NCI-H187 treated with DMSO at 0.1 percent for 48 hours (cell line): ENCODE measurements around the gene RBPJ.
"Not testable (repeated sequence)": the region's sequence is repeated elsewhere in the genome, so short reads cannot be mapped to it uniquely, and the experiment has no call there.

Experiments used
- DNase-seq: peaks from one replicate; lab custom pipeline; 2025; lab: John Stamatoyannopoulos, UW

Gene RBPJ

DNA sequence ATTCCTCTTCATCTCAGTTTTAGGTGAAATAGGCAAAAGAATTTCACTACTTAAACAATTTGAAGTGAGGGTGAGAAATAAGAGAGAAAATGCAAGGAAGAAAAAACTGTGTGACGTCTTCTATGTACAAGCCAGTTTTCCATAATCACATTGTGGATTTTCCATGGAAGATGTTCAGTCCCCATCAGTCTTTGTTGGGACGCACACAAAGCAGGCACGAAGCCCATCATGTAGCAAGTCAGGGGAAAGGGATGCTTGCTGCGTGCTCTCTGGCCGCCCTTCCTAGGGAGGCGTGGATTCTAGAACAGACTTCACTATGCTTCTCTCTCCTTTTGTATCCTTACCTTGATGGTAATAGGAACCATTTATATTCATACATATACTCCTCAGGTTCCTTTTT, 54.7 kb downstream of the RBPJ start:
- DNase-seq = no peak

GRCh38 chr4:26377328-26378311, 56.8 kb downstream of the RBPJ start:
- no peak for DNase-seq

DNA sequence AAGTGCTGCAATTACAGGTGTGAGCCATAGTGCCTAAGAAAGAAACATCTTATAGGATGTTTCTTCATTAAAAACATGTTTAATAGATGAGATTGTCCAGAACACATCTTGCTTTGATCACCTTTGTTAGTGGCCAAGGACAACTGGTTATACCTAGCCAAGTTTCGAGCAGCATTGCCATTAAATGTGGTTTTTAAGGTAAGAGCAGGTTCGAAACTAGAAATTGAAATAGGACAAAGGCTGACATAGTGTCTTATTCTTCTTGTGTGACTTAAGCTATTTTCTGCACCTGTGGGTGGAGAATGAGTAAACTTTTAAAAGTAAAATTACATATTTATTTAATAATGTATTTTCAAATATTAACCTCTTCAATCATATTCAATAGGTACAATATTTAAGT, 59.0 kb downstream of the RBPJ start:
- DNase-seq = no peak

DNA sequence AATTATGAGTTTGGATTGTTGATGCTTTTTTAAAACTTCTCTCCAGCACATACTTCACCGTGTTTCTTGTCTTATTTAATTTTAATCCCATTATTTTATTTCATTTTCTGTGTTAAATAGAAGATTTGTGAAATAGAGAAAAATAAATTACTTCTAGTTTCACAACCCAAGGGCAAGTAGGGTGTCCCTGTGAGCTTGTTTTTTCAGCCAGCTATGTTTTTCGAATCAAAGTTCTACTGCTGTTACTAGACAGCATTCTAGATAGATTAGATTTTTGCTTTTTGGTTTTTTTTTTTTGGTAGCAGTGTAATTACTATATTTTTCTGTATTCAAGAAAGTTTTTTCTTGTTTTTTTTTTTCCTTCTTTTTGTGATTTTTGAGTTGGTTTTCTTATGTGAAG, 59.9 kb downstream of the RBPJ start:
- DNase-seq = no peak

DNA sequence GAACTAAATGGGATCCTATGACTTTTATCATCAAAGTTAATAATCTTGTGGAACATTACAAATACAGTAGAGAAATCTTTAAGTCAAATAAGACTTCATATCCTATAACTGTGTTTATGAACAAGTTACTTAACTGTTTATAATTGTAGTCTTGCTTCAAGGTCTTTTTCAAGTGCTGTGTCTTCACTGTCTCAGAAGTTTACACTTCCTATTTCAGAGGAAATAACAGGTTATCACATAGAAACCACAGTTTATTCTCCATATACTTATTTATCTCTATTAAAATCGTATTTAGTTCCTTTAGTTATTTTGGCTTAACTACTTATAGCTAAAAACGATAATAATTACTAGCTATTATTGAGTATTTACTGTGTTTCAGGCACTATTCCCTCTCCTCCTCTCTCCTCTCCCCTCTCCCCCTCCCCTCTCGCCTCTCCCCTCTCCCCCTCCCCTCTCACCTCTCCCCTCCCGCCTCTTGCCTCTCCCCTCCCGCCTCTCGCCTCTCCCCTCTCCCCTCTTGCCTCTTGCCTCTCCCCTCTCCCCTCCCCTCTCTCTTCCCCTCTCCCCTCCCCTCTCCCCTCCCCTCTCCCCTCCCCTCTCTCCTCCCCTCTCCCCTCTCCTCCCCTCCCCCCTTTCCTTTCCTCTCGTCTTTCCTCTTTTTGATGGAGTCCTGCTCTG, 63.7 kb downstream of the RBPJ start:
- no peak for DNase-seq

DNA sequence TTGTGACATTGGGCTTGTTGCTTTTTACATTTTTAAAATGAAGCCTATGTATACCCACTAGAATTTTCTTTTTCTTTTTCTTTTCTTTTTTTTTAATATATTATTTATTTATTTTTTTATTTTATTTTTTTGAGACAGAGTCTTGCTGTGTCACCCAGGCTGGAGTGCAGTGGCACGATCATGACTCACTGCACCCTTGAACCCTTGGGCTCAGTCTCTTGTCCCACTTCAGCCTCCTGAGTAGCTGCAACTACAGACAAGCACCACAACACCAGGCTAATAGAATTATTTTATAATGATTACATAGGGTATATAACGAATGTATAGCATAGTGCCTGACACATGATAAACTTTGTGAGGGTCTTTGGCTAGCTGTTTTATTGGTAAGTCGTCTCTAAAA, 64.9 kb downstream of the RBPJ start:
- DNase-seq = no peak

GRCh38 chr4:26386386-26386785, 65.6 kb downstream of the RBPJ start:
- no peak for DNase-seq

- no peak for DNase-seq
Measured at GRCh38 chr4:26388671-26389070, 67.9 kb downstream of the RBPJ start.

DNA sequence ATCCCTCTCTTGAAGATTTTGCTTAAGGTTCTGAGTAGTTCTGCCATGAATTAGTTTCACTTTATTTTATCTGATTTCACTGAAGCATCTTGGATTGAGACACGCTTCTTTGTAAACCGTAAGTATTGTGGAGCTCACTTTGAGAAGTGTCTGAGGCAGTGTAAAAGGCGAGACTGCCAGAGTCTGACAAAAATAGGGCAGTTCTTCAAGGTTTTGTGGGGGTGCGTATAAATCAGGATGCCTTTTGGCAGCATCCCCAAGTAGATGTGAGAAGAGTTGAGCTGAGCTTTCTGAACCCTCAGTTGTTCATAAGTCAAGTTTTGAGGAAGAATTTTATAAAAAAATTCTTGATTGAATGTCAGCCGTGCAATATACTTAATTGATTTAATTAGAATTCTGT, 76.3 kb downstream of the RBPJ start:
- no peak for DNase-seq

GRCh38 chr4:26400132-26400531, 79.3 kb downstream of the RBPJ start:
- no peak for DNase-seq

GRCh38 chr4:26402017-26402416, 81.2 kb downstream of the RBPJ start:
- not testable (repeated sequence) for DNase-seq

- no peak for DNase-seq
Measured at GRCh38 chr4:26402458-26402857, 81.6 kb downstream of the RBPJ start.

DNA sequence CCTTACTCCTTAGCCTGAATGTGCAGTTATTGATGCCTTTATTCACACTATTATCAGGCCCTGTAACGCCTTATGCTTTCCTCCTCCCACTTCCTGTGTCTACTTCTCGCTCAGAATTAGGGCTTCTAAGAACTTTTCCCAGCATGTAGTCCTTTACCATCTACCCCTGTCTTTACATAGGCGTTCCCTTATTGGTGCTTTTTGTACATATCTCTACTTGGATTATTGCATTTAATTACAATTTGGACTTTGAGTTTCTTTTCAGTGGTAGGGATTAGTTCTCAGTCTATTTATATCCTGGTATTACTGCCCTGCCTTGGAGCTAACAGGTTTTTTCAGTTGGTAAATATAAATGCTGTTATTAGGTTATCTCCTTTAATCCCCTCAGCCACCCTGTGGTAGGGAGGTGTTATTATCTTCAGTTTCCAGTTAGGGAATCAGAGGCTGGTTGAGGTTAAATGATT, 84.0 kb downstream of the RBPJ start:
- DNase-seq = no peak

- DNase-seq = no peak
Measured at GRCh38 chr4:26406346-26406975, 85.6 kb downstream of the RBPJ start.

DNA sequence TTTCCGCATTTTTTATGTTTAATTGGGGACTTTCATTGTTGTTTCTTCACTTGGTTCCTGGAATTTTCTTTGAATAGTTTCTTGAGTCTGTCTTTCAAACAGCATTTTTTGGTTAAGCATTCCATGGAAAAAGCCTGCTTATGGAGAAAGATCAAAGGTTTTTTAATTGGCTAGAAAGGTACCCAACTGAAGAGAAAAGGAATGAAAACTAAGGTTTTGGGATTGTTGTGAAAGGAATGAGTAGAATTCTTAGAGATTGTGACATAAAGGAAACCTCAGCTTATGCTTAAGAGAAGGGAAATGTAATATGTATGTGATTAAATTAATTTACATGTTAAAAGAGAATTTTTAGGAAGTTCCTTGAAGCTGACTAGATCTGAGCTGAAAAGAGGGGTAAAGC, 86.7 kb downstream of the RBPJ start:
- DNase-seq = no peak

GRCh38 chr4:26410385-26411293, 89.8 kb downstream of the RBPJ start:
- DNase-seq = peak; percentile 26

DNA sequence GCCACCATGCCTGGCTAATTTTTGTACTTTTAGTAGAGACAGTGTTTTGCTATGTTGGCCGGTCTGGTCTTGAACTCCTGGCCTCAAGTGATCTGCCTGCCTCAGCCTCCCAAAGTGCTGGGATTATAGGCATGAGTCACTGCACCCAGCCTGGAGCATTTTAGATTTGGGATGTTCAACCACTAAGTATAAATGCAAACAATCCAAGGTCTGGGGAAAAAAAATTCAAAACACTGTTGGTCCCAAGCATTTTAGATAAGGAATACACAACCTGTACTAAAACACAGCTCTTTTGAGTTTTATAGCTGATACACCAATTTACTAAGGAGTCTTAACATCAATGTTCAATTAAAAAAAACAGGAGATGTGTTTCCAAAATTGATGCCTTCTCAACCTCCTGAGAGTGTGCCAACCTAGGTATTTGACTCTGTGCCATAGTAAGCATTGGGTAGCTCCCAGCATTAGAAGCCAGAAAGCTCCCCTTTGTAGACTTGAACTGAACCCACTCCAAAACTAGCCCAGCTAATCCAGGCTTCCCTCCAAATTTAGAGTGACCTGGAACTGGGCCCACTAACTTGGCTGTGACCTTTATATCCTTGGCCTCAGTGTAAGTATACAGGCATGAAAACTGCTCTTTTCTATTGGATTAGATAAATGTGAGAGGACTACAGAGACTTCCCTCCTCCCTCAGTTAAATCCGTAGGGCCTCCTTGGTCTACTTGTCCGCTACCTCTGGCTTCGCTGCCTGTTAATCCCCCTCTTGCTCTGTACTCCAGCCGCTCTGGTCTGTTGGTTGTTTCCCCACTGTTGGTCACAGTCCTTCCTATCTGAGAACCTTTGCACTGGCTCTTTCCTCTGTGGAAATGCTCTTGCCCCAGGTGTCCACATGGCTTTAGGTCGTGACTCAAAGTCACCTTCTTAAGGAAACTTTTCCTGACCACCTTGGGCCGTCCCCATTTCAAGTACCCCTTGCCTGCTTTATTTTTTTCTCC, 91.9 kb downstream of the RBPJ start:
- no peak for DNase-seq

DNA sequence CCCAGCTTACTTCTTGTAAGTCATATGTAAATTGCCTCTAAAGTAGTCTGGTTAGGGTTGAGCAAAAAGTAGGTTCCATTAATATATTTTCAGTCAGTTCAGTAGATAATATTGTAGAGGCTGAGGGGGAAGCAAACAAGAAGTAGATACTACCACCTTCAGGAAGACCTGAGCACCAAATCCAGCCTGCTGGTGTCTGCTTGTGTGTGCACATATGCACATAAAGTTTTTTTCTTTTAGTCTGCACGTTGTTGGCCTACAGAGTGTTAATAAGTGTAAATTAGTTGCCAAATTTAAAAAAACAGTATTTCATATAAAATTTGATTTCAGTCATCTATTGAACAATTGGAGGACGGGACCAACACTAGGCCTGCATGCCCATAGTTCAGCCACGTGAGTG, 92.8 kb downstream of the RBPJ start:
- DNase-seq = no peak

- no peak for DNase-seq
Measured at GRCh38 chr4:26418107-26418506, 97.3 kb downstream of the RBPJ start.

- no peak for DNase-seq
Measured at GRCh38 chr4:26418850-26419249, 98.0 kb downstream of the RBPJ start.
